H9 (cell line): ENCODE results near the gene ZNF142. TPM values are rescaled to one million over a fixed set of nuclear protein-coding genes. Genes with fewer than 3 reads are reported as not detected.

Experiments
- DNase-seq: peaks from one replicate; pipeline ENCODE4 v3.0.0-alpha.2; 2017
- H2AFZ ChIP-seq: one replicate; pipeline ENCODE4 v1.6.1; 2013; ENCODE audit warnings: mild to moderate bottlenecking, low read length, control low read depth, moderate library complexity
- H2AK5ac ChIP-seq: 2 replicates; pipeline ENCODE4 v1.6.1; 2013; ENCODE audit warnings: low read length, control low read depth, mixed read lengths; ENCODE audit not compliant: insufficient read length
- H2BK120ac ChIP-seq: one replicate; pipeline ENCODE4 v1.6.1; 2013; ENCODE audit warnings: low read depth, mild to moderate bottlenecking, low read length, control low read depth, inconsistent platforms; ENCODE audit not compliant: poor library complexity, severe bottlenecking
- H2BK12ac ChIP-seq: 2 replicates; pipeline ENCODE4 v1.6.1; 2013; ENCODE audit warnings: low read length, control low read depth, mixed read lengths, low read depth; ENCODE audit not compliant: insufficient read length
- H2BK15ac ChIP-seq: 2 replicates; pipeline ENCODE4 v1.6.1; 2013; ENCODE audit warnings: low read depth, low read length, control low read depth
- H2BK20ac ChIP-seq: one replicate; pipeline ENCODE4 v1.6.1; 2013; ENCODE audit warnings: low read depth, mild to moderate bottlenecking, low read length, control low read depth, inconsistent platforms; ENCODE audit not compliant: poor library complexity, severe bottlenecking
- H2BK5ac ChIP-seq: 2 replicates; pipeline ENCODE4 v1.6.1; 2013; ENCODE audit warnings: low read length, control low read depth, mixed read lengths; ENCODE audit not compliant: insufficient read length
- H3K14ac ChIP-seq: 2 replicates; pipeline ENCODE4 v1.6.1; 2013; ENCODE audit warnings: low read length, control low read depth; ENCODE audit not compliant: insufficient read depth
- H3K18ac ChIP-seq: 2 replicates; pipeline ENCODE4 v1.6.1; 2013; ENCODE audit warnings: low read depth, mild to moderate bottlenecking, mixed read lengths, low read length, control low read depth; ENCODE audit not compliant: insufficient read length
- H3K23ac ChIP-seq: 2 replicates; pipeline ENCODE4 v1.6.1; 2013; ENCODE audit warnings: low read length, control low read depth, mixed read lengths, low read depth; ENCODE audit not compliant: insufficient read length
- H3K23me2 ChIP-seq: 2 replicates; pipeline ENCODE4 v1.6.1; 2013; ENCODE audit warnings: low read depth, mild to moderate bottlenecking, mixed read lengths, low read length, control low read depth; ENCODE audit not compliant: insufficient read length, poor library complexity, severe bottlenecking
- H3K27ac ChIP-seq: 2 replicates; pipeline ENCODE4 v1.5.1; 2013; ENCODE audit warnings: low read length, control low read depth, mixed read lengths, low read depth; ENCODE audit not compliant: insufficient read length
- H3K27me3 ChIP-seq: 2 replicates; pipeline ENCODE4 v1.6.1; 2013; ENCODE audit warnings: low read length, control low read depth, inconsistent platforms; ENCODE audit not compliant: insufficient read depth
- H3K4ac ChIP-seq: 2 replicates; pipeline ENCODE4 v1.6.1; 2013; ENCODE audit warnings: low read depth, mild to moderate bottlenecking, control low read depth, inconsistent platforms, low read length, moderate library complexity
- H3K4me1 ChIP-seq: 2 replicates; pipeline ENCODE4 v1.6.1; 2013; ENCODE audit warnings: low read length, control low read depth, inconsistent platforms; ENCODE audit not compliant: insufficient read depth
- H3K4me2 ChIP-seq: 2 replicates; pipeline ENCODE4 v1.6.1; 2013; ENCODE audit warnings: low read length, control low read depth, mixed read lengths; ENCODE audit not compliant: insufficient read length, insufficient read depth
- H3K56ac ChIP-seq: 2 replicates; pipeline ENCODE4 v1.6.1; 2013; ENCODE audit warnings: low read depth, mild to moderate bottlenecking, mixed read lengths, low read length, control low read depth; ENCODE audit not compliant: insufficient read length
- H3K79me1 ChIP-seq: 2 replicates; pipeline ENCODE4 v1.6.1; 2013; ENCODE audit warnings: low read depth, mild to moderate bottlenecking, moderate library complexity, low read length, control low read depth, inconsistent platforms; ENCODE audit not compliant: insufficient read depth, poor library complexity, severe bottlenecking
- H3K79me2 ChIP-seq: 2 replicates; pipeline ENCODE4 v1.6.1; 2013; ENCODE audit warnings: low read length, control low read depth, inconsistent platforms; ENCODE audit not compliant: insufficient read depth
- H3K9ac ChIP-seq: 2 replicates; pipeline ENCODE4 v1.6.1; 2013; ENCODE audit warnings: low read length, control low read depth, mixed read lengths; ENCODE audit not compliant: insufficient read length; ENCODE audit errors: extremely low read depth
- H3K9me3 ChIP-seq: one replicate; pipeline ENCODE4 v1.6.1; 2013; ENCODE audit warnings: low read depth, low read length, inconsistent platforms; ENCODE audit not compliant: control insufficient read depth
- H3T11ph ChIP-seq: one replicate; pipeline ENCODE4 v1.6.1; 2013; ENCODE audit warnings: mild to moderate bottlenecking, low read length, control low read depth, inconsistent platforms
- H4K20me1 ChIP-seq: one replicate; pipeline ENCODE4 v1.6.1; 2013; ENCODE audit not compliant: control insufficient read depth, insufficient read length, insufficient read depth
- H4K5ac ChIP-seq: 2 replicates; pipeline ENCODE4 v1.6.1; 2013; ENCODE audit warnings: low read depth, mild to moderate bottlenecking, mixed read lengths, low read length, control low read depth; ENCODE audit not compliant: insufficient read length
- H4K8ac ChIP-seq: replicated peaks from 2 replicates; pipeline ENCODE4 v1.6.1; 2013; ENCODE audit warnings: low read length, control low read depth, mixed read lengths, low read depth; ENCODE audit not compliant: insufficient read length
- H4K91ac ChIP-seq: 2 replicates; pipeline ENCODE4 v1.6.1; 2013; ENCODE audit warnings: low read depth, mild to moderate bottlenecking, moderate library complexity, mixed read lengths, low read length, control low read depth; ENCODE audit not compliant: insufficient read length
- H3K27ac Mint-ChIP-seq, 3 experiments: 2 replicates in 2 of 3; 3 replicates in 1 of 3; pipeline ENCODE4 v1.8.0; 2020 to 2021; ENCODE audit warnings: mixed read lengths in 3 of 3, mild to moderate bottlenecking in 1 of 3, moderate library complexity in 1 of 3
- H3K27me3 Mint-ChIP-seq: 2 replicates; pipeline ENCODE4 v1.8.0; 2021; ENCODE audit warnings: low read depth, mild to moderate bottlenecking, moderate library complexity, mixed read lengths
- H3K36me3 Mint-ChIP-seq, 3 experiments: 2 replicates in 2 of 3; 3 replicates in 1 of 3; pipeline ENCODE4 v1.8.0; 2020 to 2021; ENCODE audit warnings: low read depth in 3 of 3, mixed read lengths in 3 of 3; ENCODE audit not compliant: insufficient read depth in 1 of 3
- H3K4me1 Mint-ChIP-seq, 2 experiments: 2 replicates each; pipeline ENCODE4 v1.8.0; 2020; ENCODE audit warnings: mixed read lengths in 2 of 2
- H3K4me3 Mint-ChIP-seq, 2 experiments: 2 replicates in 1 of 2; 3 replicates in 1 of 2; pipeline ENCODE4 v1.8.0; 2020 to 2021; ENCODE audit warnings: mild to moderate bottlenecking in 2 of 2, mixed read lengths in 2 of 2, moderate library complexity in 1 of 2
- H3K9me3 Mint-ChIP-seq, 2 experiments: 2 replicates in 1 of 2; 3 replicates in 1 of 2; pipeline ENCODE4 v1.8.0; 2020; ENCODE audit warnings: mild to moderate bottlenecking in 2 of 2, mixed read lengths in 2 of 2, moderate library complexity in 1 of 2
- CTCF ChIP-seq: fragments of 200-600 bp; sonication (generic); conservative IDR thresholded peaks from 3 replicates; pipeline ENCODE4 v1.8.0; 2021; ENCODE audit warnings: antibody characterized with exemption, mild to moderate bottlenecking
- WGBS: extraction: QIAGEN DNeasy Blood & Tissue Kit; methylation state at CpG from one replicate; pipeline ENCODE4 v1.1.7; 2013; ENCODE audit warnings: missing lambda C conversion rate, low lambda C conversion rate, mixed read lengths; ENCODE audit not compliant: insufficient read length; ENCODE audit errors: extremely low coverage; 5-methylcytosine and 5-hydroxymethylcytosine counted together
- total RNA-seq: library from RNA; stranded (reverse); gene quantifications from 2 replicates; pipeline ENCODE4 v1.2.1, GENCODE V29; 2021

Gene ZNF142
- total RNA-seq, 1 experiment from 2014 or later, result 43.4 TPM

- no peaks in the 10 kb centered on the region for H3K79me2 ChIP-seq
- H3K79me1 ChIP-seq, result no peaks in the 10 kb centered on the region
- H3K27me3 ChIP-seq, result no peaks in the 10 kb centered on the region
- no peak for DNase-seq
- H2AK5ac ChIP-seq, result no peak overlapping the region
- Mint-ChIP-seq H3K9me3 (no peaks in the 10 kb centered on the region), H3K27ac (peak overlapping the region in 2 of 3 experiments; percentile 91 to 96; a peak in 2 of 7 replicates), H3K4me1 (peaks cover 11 to 12% of the 10 kb centered on the region in 2 experiments), H3K4me3 (peak overlapping the region; percentile 91 to 97), H3K36me3 (peaks cover 29 to 59% (median 55%) of the 10 kb centered on the region in 3 experiments), H3K27me3 (no peaks in the 10 kb centered on the region)
- H3K9me3 ChIP-seq, result no peaks in the 10 kb centered on the region
- H2BK120ac ChIP-seq, result no peak overlapping the region
- no peak overlapping the region for H3K4ac ChIP-seq
- peak overlapping the region; percentile 99 for H3K4me2 ChIP-seq
- peak overlapping the region; percentile 61 for H3K9ac ChIP-seq
- H3K56ac ChIP-seq, result no peak overlapping the region
- H3K4me1 ChIP-seq, result peaks cover 2% of the 10 kb centered on the region; the same call in 1 of the 2 replicates
- no peak overlapping the region for H3K18ac ChIP-seq
- H2BK20ac ChIP-seq, result no peak overlapping the region
- no peaks in the 10 kb centered on the region for H4K20me1 ChIP-seq
- no peak overlapping the region for H3K23ac ChIP-seq
- no peak overlapping the region for H2AFZ ChIP-seq
- no CpG with 5 or more reads among the region's 8 CpGs for WGBS
- no peak overlapping the region for H4K91ac ChIP-seq
- TF ChIP-seq CTCF, result no peak
- no peak overlapping the region for H2BK15ac ChIP-seq
- no peak overlapping the region for H2BK5ac ChIP-seq
- no peak overlapping the region for H3K27ac ChIP-seq
- no peak overlapping the region for H4K5ac ChIP-seq
- no peak overlapping the region for H3T11ph ChIP-seq
- H3K14ac ChIP-seq, result no peak overlapping the region
- peaks cover 11% of the 10 kb centered on the region for H3K23me2 ChIP-seq
- H4K8ac ChIP-seq, result no peak overlapping the region
- H2BK12ac ChIP-seq, result no peak overlapping the region
Observed at GRCh38 chr2:218659988-218660358, 550 bp upstream of the ZNF142 start.
